ENCODE results near the gene ERGIC1. TPM values are rescaled to one million over a fixed set of nuclear protein-coding genes. Genes with fewer than 3 reads are reported as not detected.

Gene ERGIC1
- total and polyA plus RNA-seq, 2 of the 8 experiments (the other 6 are each of a cell fraction or from before 2014, with no cell fraction given): 95.3 to 106 TPM

DNA sequence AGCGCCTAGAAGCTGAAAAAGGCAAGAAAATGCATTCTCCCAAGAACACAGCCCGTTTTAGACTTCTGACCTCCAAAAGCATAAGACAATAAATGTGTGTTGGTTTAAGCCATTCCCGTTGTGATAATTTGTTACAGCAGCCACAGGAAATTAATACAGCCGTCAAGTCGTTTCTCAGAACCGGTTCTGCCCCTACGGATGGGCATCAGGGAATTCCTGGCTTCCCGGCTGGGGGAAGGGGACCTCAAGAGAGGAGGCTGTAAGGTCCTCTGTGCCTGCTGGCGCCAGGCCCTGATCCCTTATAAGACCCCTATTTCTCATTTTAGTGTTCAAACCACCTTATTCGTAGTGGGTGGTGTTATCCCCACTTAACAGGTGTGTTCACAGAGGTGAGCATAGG, 74.6 kb downstream of the ERGIC1 start:
- DNase-seq (ENCODE audit: low read depth in 1 of 2, low spot score in 2 of 2): no peak
- 88% methylated on average over 10 of the region's 10 CpGs; no CpG with 5 or more reads in 1 of the 2 experiments for WGBS, 2 experiments (ENCODE audit: extremely low coverage in 1 of 2, insufficient coverage in 1 of 2, insufficient read length in 1 of 2, insufficient replicate concordance in 2 of 2, low coverage in 1 of 2, low lambda C conversion rate in 2 of 2, missing lambda C conversion rate in 1 of 2)
- no peak overlapping the region for H4K5ac ChIP-seq (ENCODE audit: insufficient read length, low read depth, low read length)
- H3K79me1 ChIP-seq (ENCODE audit: low read depth, low read length): no peaks in the 10 kb centered on the region
- no peak for FAIRE-seq
- no peak overlapping the region for H2BK5ac ChIP-seq (ENCODE audit: low read depth, low read length)
- H2BK15ac ChIP-seq (ENCODE audit: low read length): no peak overlapping the region
- no peaks in the 10 kb centered on the region for H3K27me3 ChIP-seq (replicated peaks in 1 of 4; ENCODE audit: control insufficient read depth in 3 of 4, extremely low read depth in 1 of 4, insufficient read depth in 3 of 4, low read length in 3 of 4)
- H3K4me2 ChIP-seq (ENCODE audit: insufficient read depth in 1 of 2, low read depth in 2 of 2, low read length in 2 of 2): no peak overlapping the region
- H3K4me3 ChIP-seq (ENCODE audit: extremely low read depth in 1 of 4, insufficient read depth in 2 of 4, low read depth in 3 of 4, low read length in 4 of 4): no peak overlapping the region
- no peaks in the 10 kb centered on the region for H3K79me2 ChIP-seq (ENCODE audit: control insufficient read depth in 1 of 2, insufficient read depth in 2 of 2, low read length in 2 of 2)
- no peak overlapping the region for H2BK20ac ChIP-seq (ENCODE audit: low read length)
- no peak overlapping the region for H3K56ac ChIP-seq (replicated peaks; ENCODE audit: insufficient read length, low read depth, low read length)
- H4K8ac ChIP-seq (ENCODE audit: extremely low read depth, insufficient read depth, low read length): no peak overlapping the region
- H2AFZ ChIP-seq (ENCODE audit: low read length): no peak overlapping the region
- TF ChIP-seq BCL11A (IDR thresholded peaks at IDR 0.05; ENCODE audit: low read depth in 2 of 2, low read length in 2 of 2) (no peak), EP300 (IDR thresholded peaks at IDR 0.05; ENCODE audit: borderline replicate concordance in 1 of 2, low read depth in 2 of 2, low read length in 2 of 2) (no peak), RFX5 (IDR thresholded peaks at IDR 0.05; ENCODE audit: borderline replicate concordance, low read depth, low read length) (no peak), RAD21 (IDR thresholded peaks at IDR 0.05 in 1 of 2, conservative IDR thresholded peaks at IDR 0.05 in 1 of 2; ENCODE audit: low read depth in 2 of 2, low read length in 2 of 2) (no peak), BACH1 (IDR thresholded peaks at IDR 0.05; ENCODE audit: low read length) (no peak), SRF (IDR thresholded peaks at IDR 0.05; ENCODE audit: low read depth, low read length) (no peak)
- H3K4ac ChIP-seq (replicated peaks; ENCODE audit: insufficient read length, low read depth, low read length): no peak overlapping the region
- no peak overlapping the region for H4K91ac ChIP-seq (replicated peaks; ENCODE audit: insufficient read length, low read length)
- H3K9me3 ChIP-seq (ENCODE audit: insufficient read depth in 2 of 2, low read depth in 1 of 2, low read length in 1 of 2): no peaks in the 10 kb centered on the region
- H3K27ac ChIP-seq (ENCODE audit: low read depth, low read length): no peak overlapping the region
- H4K20me1 ChIP-seq (replicated peaks in 1 of 2; ENCODE audit: control insufficient read depth in 1 of 2, insufficient read depth in 2 of 2, low read length in 2 of 2): peaks cover 5 to 12% of the 10 kb centered on the region in 2 experiments
- no peak overlapping the region for H3K23ac ChIP-seq (ENCODE audit: insufficient read length)
- ChIA-PET POLR2A (ENCODE audit: partially characterized antibody) (no interaction called here), CTCF (ENCODE audit: partially characterized antibody) (interaction anchor here (1.4 kb wide), 1 partner anchor 24 kb away, joined by 8 read pairs; no protein-coding TSS in a partner anchor)
- no peaks in the 10 kb centered on the region for H3K23me2 ChIP-seq (ENCODE audit: low read depth, low read length)
- H2AK5ac ChIP-seq (ENCODE audit: low read depth, low read length): no peak overlapping the region
- H2BK12ac ChIP-seq (ENCODE audit: low read depth, low read length): no peak overlapping the region
- H3K36me3 ChIP-seq (ENCODE audit: control insufficient read depth in 2 of 4, insufficient read depth in 4 of 4, low read length in 3 of 4): peaks cover 4 to 18% (median 11%) of the 10 kb centered on the region in 4 experiments; a peak in 7 of 8 replicates
- H3K4me1 ChIP-seq (replicated peaks in 1 of 4; ENCODE audit: control insufficient read depth in 3 of 4, insufficient read depth in 4 of 4, low read length in 3 of 4): peaks cover 0 to 9% (median 4%) of the 10 kb centered on the region in 4 experiments; a peak in 5 of 7 replicates
- H2BK120ac ChIP-seq (replicated peaks; ENCODE audit: low read depth, low read length): no peak overlapping the region
- H3K9ac ChIP-seq (replicated peaks in 1 of 4; ENCODE audit: extremely low read depth in 1 of 4, low read depth in 3 of 4, low read length in 3 of 4): no peak overlapping the region
- no peak overlapping the region for H3K18ac ChIP-seq (ENCODE audit: extremely low read depth, low read length)
- no peak overlapping the region for H3K14ac ChIP-seq (ENCODE audit: insufficient read length)
